Caco-2 (cell line): ENCODE results near the gene PI4KA. TPM values are rescaled to one million over a fixed set of nuclear protein-coding genes. Genes with fewer than 3 reads are reported as not detected.

Experiments
- BruUV-seq: library from RNA; stranded (reverse); fragments of 400-500 nt; replicated peaks from 2 replicates; lab custom pipeline; 2021; lab: Mats Ljungman, UMichigan
- CTCF ChIA-PET: fragments of 300-600 bp; sonication (Branson Sonifier 250); formaldehyde crosslinking; loops from one replicate; lab custom pipeline; 2022; ENCODE audit warnings: antibody characterized with exemption; lab: Charles Lee
- POLR2A ChIA-PET: fragments of 300-600 bp; sonication (Branson Sonifier 250); formaldehyde crosslinking; loops from one replicate; lab custom pipeline; 2022; ENCODE audit warnings: antibody characterized with exemption; lab: Charles Lee
- DNase-seq, 2 experiments: peaks; one replicate each; pipeline versions ENCODE4 v3.0.0 to v3.0.0-alpha.2; 2020 to 2022
- H3K27me3 ChIP-seq: replicated peaks from 2 replicates; pipeline ENCODE4 v1.6.0; 2011; ENCODE audit warnings: low read length; ENCODE audit not compliant: control insufficient read depth, insufficient read depth
- H3K36me3 ChIP-seq: 2 replicates; pipeline ENCODE4 v1.5.1; 2011; ENCODE audit warnings: low read length; ENCODE audit not compliant: control insufficient read depth, insufficient read depth
- H3K4me1 ChIP-seq: fragments of 250-450 bp; sonication (Bioruptor Pico); 2 replicates; pipeline ENCODE4 v1.5.1; 2020; ENCODE audit warnings: mild to moderate bottlenecking
- H3K4me3 ChIP-seq: 2 replicates; pipeline ENCODE4 v1.5.1; 2011; ENCODE audit warnings: low read depth, mild to moderate bottlenecking, control low read depth, low read length
- H3K9me3 ChIP-seq: fragments of 250-450 bp; sonication (Bioruptor Pico); 2 replicates; pipeline ENCODE4 v1.5.1; 2020; ENCODE audit warnings: mild to moderate bottlenecking, moderate library complexity
- H3K27ac Mint-ChIP-seq: one replicate; pipeline ENCODE4 v1.8.0; 2022; ENCODE audit warnings: mixed read lengths; ENCODE audit not compliant: unreplicated experiment
- H3K27me3 Mint-ChIP-seq: one replicate; pipeline ENCODE4 v1.8.0; 2022; ENCODE audit warnings: mixed read lengths; ENCODE audit not compliant: insufficient read depth, unreplicated experiment
- H3K36me3 Mint-ChIP-seq: one replicate; pipeline ENCODE4 v1.8.0; 2022; ENCODE audit warnings: mild to moderate bottlenecking, mixed read lengths; ENCODE audit not compliant: insufficient read depth, unreplicated experiment
- H3K4me1 Mint-ChIP-seq: one replicate; pipeline ENCODE4 v1.8.0; 2022; ENCODE audit warnings: low read depth, mixed read lengths; ENCODE audit not compliant: unreplicated experiment
- H3K4me3 Mint-ChIP-seq: one replicate; pipeline ENCODE4 v1.8.0; 2022; ENCODE audit warnings: mild to moderate bottlenecking, moderate library complexity, mixed read lengths; ENCODE audit not compliant: unreplicated experiment
- H3K9me3 Mint-ChIP-seq: one replicate; pipeline ENCODE4 v1.8.0; 2022; ENCODE audit warnings: mixed read lengths; ENCODE audit not compliant: unreplicated experiment
- CTCF ChIP-seq, 2 experiments: fragments of 200-600 bp in 1 of 2; IDR thresholded peaks; 1 replicate in 1 of 2; 2 replicates in 1 of 2; pipeline versions ENCODE4 v1.5.1 to v1.8.0; 2011 to 2022; ENCODE audit warnings: antibody characterized with exemption in 1 of 2, control low read depth in 1 of 2, inconsistent platforms in 1 of 2, low read depth in 1 of 2, low read length in 1 of 2, mild to moderate bottlenecking in 1 of 2, moderate library complexity in 1 of 2; ENCODE audit not compliant: insufficient read depth in 1 of 2, severe bottlenecking in 1 of 2, unreplicated experiment in 1 of 2
- intact Hi-C: fragments of 100-400 bp; cut with micrococcal nuclease; formaldehyde crosslinking; loops from one replicate; pipeline ENCODE4 v1.10.0; 2022; ENCODE audit not compliant: unreplicated experiment
- total RNA-seq: library from RNA; stranded (reverse); gene quantifications from 2 replicates; pipeline ENCODE4 v1.2.3, GENCODE V29; 2022

The PI4KA gene
- total RNA-seq, 1 experiment from 2014 or later, result 66.9 TPM

GRCh38 chr22:20659258-20659657 is 199.4 kb downstream of the PI4KA start:
- no peak for DNase-seq
- ChIA-PET CTCF (no interaction called here), POLR2A (no interaction called here)
- no peak overlapping the region for H3K4me3 ChIP-seq
- Mint-ChIP-seq H3K27ac (no peak overlapping the region), H3K4me1 (no peaks in the 10 kb centered on the region), H3K4me3 (no peak overlapping the region), H3K27me3 (peaks cover 30% of the 10 kb centered on the region), H3K9me3 (no peaks in the 10 kb centered on the region), H3K36me3 (no peaks in the 10 kb centered on the region)
- TF ChIP-seq CTCF (IDR thresholded peaks at IDR 0.05; ENCODE audit: insufficient read depth in 1 of 2, low read depth in 1 of 2, low read length in 1 of 2, severe bottlenecking in 1 of 2, unreplicated experiment in 1 of 2), result no peak
- BruUV-seq, result no TSS peak
- H3K36me3 ChIP-seq, result no peaks in the 10 kb centered on the region
- H3K4me1 ChIP-seq, result no peaks in the 10 kb centered on the region
- H3K9me3 ChIP-seq, result peaks cover 3% of the 10 kb centered on the region; the same call in 1 of the 2 replicates
- intact Hi-C loops, result no loop called here
- no peaks in the 10 kb centered on the region for H3K27me3 ChIP-seq

GRCh38 chr22:20658433-20659222 is 200.0 kb downstream of the PI4KA start:
- H3K27me3 ChIP-seq, result no peaks in the 10 kb centered on the region
- CTCF ChIA-PET, result no interaction called here
- no peak overlapping the region for H3K27ac Mint-ChIP-seq
- POLR2A ChIA-PET, result no interaction called here
- DNase-seq, result no peak
- H3K4me3 ChIP-seq, result no peak overlapping the region
- no peaks in the 10 kb centered on the region for H3K36me3 ChIP-seq
- BruUV-seq, result no TSS peak
- no peak overlapping the region for H3K4me3 Mint-ChIP-seq
- H3K9me3 Mint-ChIP-seq, result no peaks in the 10 kb centered on the region
- intact Hi-C loops, result no loop called here
- peaks cover 30% of the 10 kb centered on the region for H3K27me3 Mint-ChIP-seq
- no peaks in the 10 kb centered on the region for H3K36me3 Mint-ChIP-seq
- no peaks in the 10 kb centered on the region for H3K4me1 ChIP-seq
- no peaks in the 10 kb centered on the region for H3K4me1 Mint-ChIP-seq
- TF ChIP-seq CTCF (IDR thresholded peaks at IDR 0.05; ENCODE audit: insufficient read depth in 1 of 2, low read depth in 1 of 2, low read length in 1 of 2, severe bottlenecking in 1 of 2, unreplicated experiment in 1 of 2), result no peak
- peaks cover 3% of the 10 kb centered on the region; the same call in 1 of the 2 replicates for H3K9me3 ChIP-seq

GRCh38 chr22:20657963-20658362 is 200.6 kb downstream of the PI4KA start:
- H3K4me1 Mint-ChIP-seq, result no peaks in the 10 kb centered on the region
- DNase-seq, result no peak
- Histone ChIP-seq H3K9me3 (peaks cover 2% of the 10 kb centered on the region; the same call in 1 of the 2 replicates), H3K4me3 (no peak overlapping the region), H3K36me3 (no peaks in the 10 kb centered on the region), H3K4me1 (no peaks in the 10 kb centered on the region), H3K27me3 (no peaks in the 10 kb centered on the region)
- POLR2A ChIA-PET, result no interaction called here
- BruUV-seq, result no TSS peak
- H3K4me3 Mint-ChIP-seq, result no peak overlapping the region
- no peaks in the 10 kb centered on the region for H3K36me3 Mint-ChIP-seq
- H3K27ac Mint-ChIP-seq, result no peak overlapping the region
- H3K9me3 Mint-ChIP-seq, result no peaks in the 10 kb centered on the region
- H3K27me3 Mint-ChIP-seq, result peaks cover 25% of the 10 kb centered on the region
- CTCF ChIA-PET, result no interaction called here
- intact Hi-C loops, result no loop called here
- TF ChIP-seq CTCF (IDR thresholded peaks at IDR 0.05; ENCODE audit: insufficient read depth in 1 of 2, low read depth in 1 of 2, low read length in 1 of 2, severe bottlenecking in 1 of 2, unreplicated experiment in 1 of 2), result no peak

Other genes with a start within 250 kb of the PI4KA start
- gene SERPIND1, start 84.7 kb downstream of the PI4KA start, total RNA-seq, result 1.3 and 1.5 TPM in 2 replicates
- gene SNAP29, start 196 bp upstream of the PI4KA start, total RNA-seq, result 26.2 and 26.8 TPM in 2 replicates
- 76.0 and 82.7 TPM in 2 replicates for gene CRKL, start 58.6 kb upstream of the PI4KA start, total RNA-seq
- gene AIFM3, start 108.4 kb upstream of the PI4KA start, total RNA-seq, result 0.73 and 3.0 TPM in 2 replicates
- gene LZTR1, start 123.5 kb upstream of the PI4KA start, total RNA-seq, result 37.2 and 41.3 TPM in 2 replicates
- 29.1 and 30.6 TPM in 2 replicates for gene THAP7, start 143.3 kb upstream of the PI4KA start, total RNA-seq
- 0.11 TPM in 1 of 2 replicates, not detected in the other for gene P2RX6, start 156.4 kb upstream of the PI4KA start, total RNA-seq
- gene SLC7A4, start 173.8 kb upstream of the PI4KA start, total RNA-seq, result 1.9 and 2.1 TPM in 2 replicates
- not detected in 2 replicates for gene LRRC74B, start 187.1 kb upstream of the PI4KA start, total RNA-seq